Stimulated activated CD8-positive, alpha-beta memory T cell treated with anti-CD3 and anti-CD28 coated beads, Interleukin-12 subunit alpha, Interleukin-12 subunit beta, amount 100 ng/mL, for 1 hour (primary cell): ENCODE data around the gene IL18RAP.

Experiments used
- DNase-seq: peaks from one replicate; pipeline ENCODE4 v3.0.0-alpha.2; 2020; ENCODE audit warnings: low read depth

IL18RAP gene

GRCh38 chr2:102422910-102423309, at the start of gene IL18RAP:
TSS of gene IL18RAP (plus strand) at chr2:102423160. CDS start at chr2:102423278, 118 bp downstream.
- no peak for DNase-seq

DNA sequence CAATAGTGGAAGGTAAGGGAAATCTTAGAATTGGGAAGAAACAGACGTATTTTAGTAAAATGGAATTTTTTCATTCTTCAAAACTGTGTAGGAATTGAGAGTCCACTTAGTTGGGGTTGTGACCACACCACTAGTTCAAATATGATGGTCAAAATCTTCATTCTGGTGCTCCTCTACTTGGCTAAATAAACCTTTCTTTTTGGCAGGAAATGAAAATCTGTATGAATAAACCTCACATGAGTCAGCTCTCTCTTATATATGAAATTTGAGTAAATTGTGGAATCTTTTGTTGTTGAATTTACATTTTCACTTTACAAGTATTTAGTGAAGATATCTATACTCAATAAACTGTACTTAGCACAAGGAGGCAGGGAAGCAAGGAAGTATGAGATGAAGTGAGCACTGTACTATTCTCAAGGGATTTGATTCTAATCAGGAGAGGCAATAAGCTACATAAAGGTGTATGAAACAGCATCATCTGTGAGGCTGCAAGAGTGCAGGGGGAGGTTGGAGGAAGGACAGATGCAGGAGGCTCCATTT, 46.8 kb upstream of the IL18RAP start:
- no peak for DNase-seq

GRCh38 chr2:102383722-102384121, 39.2 kb upstream of the IL18RAP start:
- DNase-seq = no peak

GRCh38 chr2:102385522-102385921, 37.4 kb upstream of the IL18RAP start:
- DNase-seq = no peak

GRCh38 chr2:102386004-102386403, 37.0 kb upstream of the IL18RAP start:
- DNase-seq = no peak

DNA sequence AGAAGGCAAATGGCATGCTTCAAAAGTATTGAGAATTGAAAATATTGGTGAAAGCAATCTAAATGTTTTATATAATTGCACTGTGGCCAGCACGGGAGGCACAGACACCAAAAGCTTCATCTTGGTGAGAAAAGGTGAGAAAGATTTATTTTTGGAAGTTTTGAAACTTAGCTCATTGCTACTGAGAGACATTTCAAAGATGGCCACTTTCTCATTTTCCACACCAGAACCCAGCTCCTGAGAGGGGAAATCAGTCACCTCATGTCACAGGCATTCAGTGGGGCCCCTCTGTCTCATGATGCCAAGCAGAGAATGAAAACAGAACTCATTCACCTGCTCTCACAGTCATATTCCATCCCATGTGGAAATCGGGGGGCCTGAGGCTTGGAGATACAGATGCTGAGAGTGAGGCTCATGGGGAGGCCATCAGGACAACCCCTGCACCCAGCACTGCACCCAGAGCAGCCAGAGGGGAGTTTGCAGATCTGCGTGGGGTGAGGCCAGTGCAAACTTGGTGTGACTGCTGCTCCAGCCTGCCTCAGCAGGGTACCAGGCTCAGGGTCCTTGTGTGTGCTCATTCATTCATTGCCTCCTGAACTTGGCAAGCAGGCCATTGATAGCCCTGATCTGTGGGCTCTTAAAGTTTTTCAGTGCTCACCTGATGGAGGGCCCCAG, 36.0 kb upstream of the IL18RAP start:
- DNase-seq = no peak

DNA sequence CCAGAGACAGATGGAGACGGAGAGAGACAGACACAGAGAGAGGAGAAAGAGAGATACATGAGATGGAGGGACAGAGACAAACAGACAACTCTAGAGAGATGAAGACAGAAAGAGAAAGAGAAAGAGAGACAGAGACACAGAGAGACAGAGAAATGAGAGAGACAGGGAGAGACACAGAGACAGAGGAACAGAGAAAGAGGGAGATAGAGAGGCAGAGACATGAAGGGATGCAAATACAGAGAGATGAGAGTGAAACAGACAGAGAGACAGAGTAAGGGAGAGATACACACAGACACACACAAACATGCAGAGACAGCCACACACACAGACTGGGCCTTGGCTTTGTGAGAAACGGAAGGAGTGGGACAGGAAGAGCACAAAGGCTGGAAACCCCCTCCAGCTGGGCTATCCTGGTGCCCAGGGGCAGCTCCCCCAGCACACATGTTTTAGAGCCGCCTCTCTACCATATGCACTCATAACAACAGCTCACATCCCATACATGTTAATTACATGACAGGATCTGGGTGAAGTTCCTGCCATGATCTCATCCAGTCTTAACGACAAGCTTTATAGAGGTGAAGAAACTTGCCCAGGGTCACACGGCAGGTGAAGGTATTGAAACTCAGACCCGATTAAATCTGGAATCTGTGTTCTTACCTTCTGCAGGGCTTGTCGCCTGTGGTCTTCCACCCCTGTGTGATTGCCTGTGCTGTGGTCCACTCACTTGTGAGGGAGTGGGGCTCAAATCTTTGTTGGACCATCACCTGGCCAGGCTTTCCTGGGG, 35.0 kb upstream of the IL18RAP start:
- no peak for DNase-seq

DNA sequence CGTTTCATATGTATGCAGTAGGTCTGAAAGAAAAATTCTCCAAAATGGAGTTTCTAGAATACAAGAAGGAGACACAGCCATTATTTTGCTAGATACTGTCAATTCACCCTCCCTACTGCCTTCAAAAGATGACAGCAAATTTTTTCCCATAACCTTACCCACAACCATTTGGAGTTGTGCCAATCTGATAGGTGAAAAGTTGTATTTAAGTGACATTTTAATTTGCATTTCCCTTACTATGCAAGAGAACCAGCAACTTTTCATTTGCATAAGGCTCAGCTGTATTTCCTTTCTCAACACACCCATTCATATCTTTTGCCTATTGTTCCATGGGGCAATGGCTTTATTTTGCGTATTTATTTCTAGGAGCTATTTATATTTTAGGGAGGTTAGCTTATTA, 31.4 kb upstream of the IL18RAP start:
- no peak for DNase-seq

- no peak for DNase-seq
These were observed 30.9 kb upstream of the IL18RAP start for GRCh38 chr2:102392096-102392495.

GRCh38 chr2:102392942-102393341, 30.0 kb upstream of the IL18RAP start:
- DNase-seq = no peak

GRCh38 chr2:102396012-102396411, 26.9 kb upstream of the IL18RAP start:
- DNase-seq = no peak

- no peak for DNase-seq
These were observed 25.8 kb upstream of the IL18RAP start for GRCh38 chr2:102397209-102397608.

DNA sequence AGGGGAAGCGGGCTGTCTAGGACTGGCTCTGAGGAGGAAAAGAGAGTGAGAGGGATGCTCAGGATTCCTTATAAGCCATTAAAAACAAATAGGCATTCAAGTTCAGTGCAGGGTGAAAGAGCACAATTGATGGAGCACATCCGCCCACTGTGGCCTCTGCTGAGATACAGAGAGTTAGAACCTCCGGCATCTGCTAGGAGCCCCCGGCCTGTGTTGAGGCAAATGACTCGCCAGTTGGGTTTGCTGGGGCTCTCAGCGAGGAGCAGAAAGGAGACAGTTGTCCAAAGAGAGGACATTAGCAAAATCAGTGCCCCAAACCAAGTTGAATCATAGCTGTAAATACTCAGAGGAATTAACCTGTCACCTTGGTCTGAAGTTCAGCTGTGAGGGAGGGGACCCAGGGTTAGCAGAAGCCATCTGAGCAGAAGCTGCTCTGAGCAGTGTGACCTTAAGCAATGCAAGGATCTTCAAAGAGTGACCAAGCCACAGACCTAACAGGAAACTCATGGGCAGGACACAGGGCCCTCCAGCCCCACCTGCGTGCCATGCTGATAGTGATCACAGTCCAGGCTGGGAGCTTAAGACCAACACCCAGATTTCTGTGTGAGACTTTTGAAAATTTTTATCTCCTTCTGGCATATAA, 23.3 kb upstream of the IL18RAP start:
- DNase-seq = no peak

GRCh38 chr2:102401456-102401855, 21.5 kb upstream of the IL18RAP start:
- DNase-seq = no peak

DNA sequence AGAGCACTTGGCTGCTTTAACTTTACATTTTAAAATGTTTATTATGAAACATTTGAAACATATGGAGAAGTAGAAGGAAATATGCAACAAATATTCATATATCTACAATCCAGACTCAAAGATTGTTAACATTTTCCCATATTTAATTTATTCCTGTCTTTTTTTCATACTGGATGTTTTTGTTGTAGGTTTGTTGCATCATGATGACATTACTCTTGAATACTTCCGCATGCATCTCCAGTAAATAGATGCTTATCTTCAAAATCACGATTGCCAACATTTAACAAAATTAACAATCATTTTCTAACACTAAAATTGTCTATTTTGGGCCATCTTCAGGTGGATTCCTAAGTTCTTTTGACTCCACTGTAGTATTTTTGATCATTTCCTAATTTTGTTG, 21.1 kb upstream of the IL18RAP start:
- DNase-seq = no peak

DNA sequence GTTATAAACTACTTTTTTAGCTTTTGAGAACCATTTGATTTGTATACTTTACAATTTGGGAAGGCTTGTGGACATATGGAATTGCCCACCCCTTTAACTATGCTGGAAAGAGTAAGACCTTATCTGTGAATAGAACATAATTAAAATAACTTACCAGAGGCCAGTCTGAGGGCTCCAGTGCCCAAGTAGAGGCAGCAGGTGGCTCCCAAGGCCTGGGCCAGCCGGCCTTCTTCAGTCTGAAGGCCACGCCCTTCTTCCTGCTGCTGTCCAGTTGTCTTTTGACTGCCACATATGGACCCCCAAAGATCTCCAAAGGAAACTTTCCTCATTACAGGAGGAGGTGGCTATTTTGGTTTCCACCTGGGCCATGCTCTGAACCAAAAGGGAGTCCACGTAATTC, 12.0 kb upstream of the IL18RAP start:
- no peak for DNase-seq

GRCh38 chr2:102412199-102412598, 10.8 kb upstream of the IL18RAP start:
- no peak for DNase-seq

GRCh38 chr2:102417946-102418345, 5.0 kb upstream of the IL18RAP start:
- no peak for DNase-seq

- DNase-seq = no peak
These were observed 4.5 kb upstream of the IL18RAP start for GRCh38 chr2:102418421-102418961.

DNA sequence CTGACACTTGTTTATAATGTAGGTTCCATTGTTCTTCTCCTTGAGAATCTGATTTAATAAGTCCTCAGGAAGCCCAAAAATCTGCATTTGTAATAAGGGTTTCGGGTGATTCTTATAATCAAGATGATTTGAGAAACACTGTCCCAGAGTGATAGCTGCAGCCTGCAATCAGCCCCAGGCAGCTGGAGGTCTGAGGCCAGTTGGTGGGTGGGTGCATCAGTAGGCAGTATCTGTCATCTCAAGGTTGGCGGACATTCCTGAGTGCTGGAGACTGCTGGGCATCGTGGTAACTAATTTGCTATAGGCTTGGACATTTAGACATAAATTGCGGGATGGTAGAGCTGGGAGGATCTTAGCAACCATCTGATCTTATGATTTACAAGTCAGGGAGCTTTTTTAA, 2.7 kb upstream of the IL18RAP start:
- DNase-seq = no peak

DNA sequence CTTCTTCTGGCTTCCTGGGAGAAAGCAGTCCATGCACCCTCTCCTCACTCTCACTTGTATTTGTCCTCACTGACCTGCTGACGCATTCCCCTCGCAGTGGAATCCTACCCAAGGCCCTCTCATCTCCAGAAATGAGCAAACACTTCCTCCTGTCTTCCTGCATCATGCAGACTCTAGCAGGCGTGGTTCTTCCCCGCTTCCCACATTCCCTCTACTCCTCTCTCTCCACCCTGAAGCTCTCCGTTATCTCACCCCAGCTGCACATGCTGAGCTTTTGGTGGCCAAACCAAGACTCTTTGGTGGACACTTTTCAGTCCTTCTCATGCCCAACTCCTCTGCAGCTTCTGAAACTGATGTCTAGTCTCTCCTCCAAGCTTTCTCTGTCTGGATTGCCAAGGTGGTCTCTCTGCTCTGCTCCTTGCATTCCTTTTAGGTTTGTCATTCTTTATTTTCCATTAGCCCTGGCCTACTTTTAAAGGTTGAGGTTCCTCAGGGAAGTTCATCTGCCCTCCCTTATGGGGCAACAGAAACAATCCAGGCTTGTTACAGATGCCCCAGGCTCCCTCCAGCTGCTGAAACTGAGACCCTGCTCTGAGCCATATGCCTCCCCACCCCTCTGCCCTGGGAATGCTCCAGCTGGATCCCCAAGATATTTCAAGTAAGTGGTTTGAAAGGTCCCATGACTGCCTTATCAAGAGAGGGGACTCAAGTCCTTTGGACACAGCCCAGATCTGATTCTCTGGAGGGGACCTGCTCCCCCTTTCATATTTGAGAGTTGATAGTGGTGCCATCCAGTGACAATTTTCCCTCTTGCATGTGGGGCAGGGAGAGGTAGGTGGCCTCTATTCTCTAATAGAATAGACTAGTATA, 835 bp upstream of the IL18RAP start:
- DNase-seq = no peak

DNA sequence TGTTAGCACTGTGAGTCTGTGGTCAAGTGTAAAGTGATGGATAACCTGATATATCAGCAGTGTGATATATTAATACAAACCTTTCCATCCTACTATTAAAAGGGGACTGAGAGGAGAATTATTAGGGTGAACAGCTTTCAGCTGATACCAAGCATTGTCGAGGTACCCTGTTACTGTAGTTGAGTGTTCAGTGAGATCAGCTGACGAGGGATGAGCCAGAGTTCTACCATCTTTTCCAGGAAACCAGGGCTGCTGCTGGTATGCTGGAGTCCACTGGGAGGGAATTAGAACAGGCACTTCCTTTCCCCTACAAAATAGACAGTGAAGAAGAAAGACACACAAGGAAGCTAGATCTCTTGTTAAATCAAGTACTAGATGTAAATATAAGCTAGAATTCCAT, 408 bp downstream of the IL18RAP start:
- no peak for DNase-seq
